Effector memory CD4-positive, alpha-beta T cell (primary cell): Measurements from ENCODE around the gene SNX32.

Source experiments
- DNase-seq, 3 donors: peaks; one replicate each; pipeline ENCODE4 v3.0.0-alpha.2; 2020
- H3K27ac ChIP-seq: 2 replicates; pipeline ENCODE4 v1.7.0; 2013; ENCODE audit warnings: mild to moderate bottlenecking, low read length, moderate library complexity; ENCODE audit not compliant: insufficient read depth, poor library complexity, severe bottlenecking
- H3K27me3 ChIP-seq: replicated peaks from 2 replicates; pipeline ENCODE4 v1.7.0; 2013; ENCODE audit warnings: mild to moderate bottlenecking, low read length; ENCODE audit not compliant: insufficient read depth, control insufficient read depth, poor library complexity, severe bottlenecking
- H3K36me3 ChIP-seq: 2 replicates; pipeline ENCODE4 v1.7.0; 2013; ENCODE audit warnings: mild to moderate bottlenecking, low read length, moderate library complexity; ENCODE audit not compliant: control insufficient read depth, insufficient read depth
- H3K4me1 ChIP-seq: 2 replicates; pipeline ENCODE4 v1.7.0; 2013; ENCODE audit warnings: low read length, mild to moderate bottlenecking; ENCODE audit not compliant: control insufficient read depth, insufficient read depth, poor library complexity, severe bottlenecking
- H3K4me3 ChIP-seq: 2 replicates; pipeline ENCODE4 v1.7.0; 2013; ENCODE audit warnings: low read length, low read depth, mild to moderate bottlenecking; ENCODE audit not compliant: insufficient read depth, poor library complexity, severe bottlenecking
- H3K9me3 ChIP-seq: 2 replicates; pipeline ENCODE4 v1.7.0; 2013; ENCODE audit warnings: mild to moderate bottlenecking, low read length, moderate library complexity; ENCODE audit not compliant: control insufficient read depth

The SNX32 gene

DNA sequence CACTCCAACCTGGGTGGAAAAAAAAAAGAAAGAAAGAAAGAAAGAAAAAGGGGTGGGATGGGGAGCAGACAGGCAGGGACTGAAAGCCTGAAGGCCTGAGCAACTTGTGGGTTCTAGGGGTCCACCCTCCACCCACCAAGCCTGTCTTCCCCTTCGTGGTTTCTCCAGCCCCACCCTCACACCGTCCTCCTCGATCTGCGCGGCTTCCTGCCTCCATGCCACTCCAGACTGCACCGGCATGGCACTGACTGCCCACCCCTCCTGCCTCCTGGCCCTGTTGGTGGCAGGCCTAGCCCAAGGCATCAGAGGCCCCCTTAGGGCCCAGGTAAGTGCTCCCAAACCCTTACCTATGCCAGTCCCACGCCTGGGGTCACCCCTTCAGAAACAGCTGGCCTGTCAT lies 45.9 kb downstream of the SNX32 start, which contains the start of gene CTSW:
Gene CTSW (plus strand): TSS at position 221 of the 400 bp plus-strand sequence. CDS start 18 bp downstream, at position 239.
- H3K4me1 ChIP-seq: peaks cover 26% of the 10 kb centered on the region
- H3K9me3 ChIP-seq: no peaks in the 10 kb centered on the region
- peaks cover 19% of the 10 kb centered on the region for H3K36me3 ChIP-seq
- no peak within 1 kb of the TSS for H3K4me3 ChIP-seq
- H3K27ac ChIP-seq: peak within 1 kb of the TSS; percentile 46
- no peaks in the 10 kb centered on the region for H3K27me3 ChIP-seq
- DNase-seq: no peak

GRCh38 chr11:65880027-65880426 lies 46.3 kb downstream of the SNX32 start:
- peaks cover 31% of the 10 kb centered on the region for H3K4me1 ChIP-seq
- H3K4me3 ChIP-seq: no peak overlapping the region
- no peak for DNase-seq
- H3K36me3 ChIP-seq: peaks cover 20% of the 10 kb centered on the region
- H3K9me3 ChIP-seq: no peaks in the 10 kb centered on the region
- no peaks in the 10 kb centered on the region for H3K27me3 ChIP-seq
- H3K27ac ChIP-seq: peak overlapping the region; percentile 46

DNA sequence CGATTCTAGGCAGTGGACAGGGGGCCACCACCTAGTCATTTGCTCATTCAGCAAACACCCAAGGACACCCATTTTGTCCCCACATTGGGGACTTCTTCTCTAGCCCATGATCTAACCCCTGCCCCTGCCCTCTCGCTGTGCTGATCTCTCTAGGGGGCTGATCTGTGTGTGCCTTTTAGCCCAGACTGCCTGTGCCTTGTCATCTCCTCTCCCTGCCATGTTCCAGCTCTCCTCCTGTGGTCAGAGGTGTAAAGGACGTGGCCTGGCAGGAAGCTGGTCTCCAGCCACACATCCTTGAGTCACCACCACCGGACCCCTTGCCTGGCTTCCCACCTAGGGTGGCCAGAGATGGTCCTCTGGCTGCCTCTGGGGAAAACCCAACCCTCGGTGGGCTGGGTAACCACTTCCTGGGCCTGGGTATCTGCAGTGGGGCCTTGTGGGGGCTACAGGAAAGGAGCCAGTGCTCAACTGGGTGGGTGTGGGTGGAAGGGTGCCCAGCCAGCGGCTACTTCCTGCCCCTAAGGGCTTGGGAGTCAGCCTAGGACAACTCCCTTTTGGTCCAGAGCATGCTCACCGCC lies 47.2 kb downstream of the SNX32 start:
- H3K9me3 ChIP-seq: no peaks in the 10 kb centered on the region
- peaks cover 31% of the 10 kb centered on the region for H3K4me1 ChIP-seq
- peak overlapping the region; percentile 9 for H3K27ac ChIP-seq
- H3K36me3 ChIP-seq: peaks cover 27% of the 10 kb centered on the region
- H3K27me3 ChIP-seq: no peaks in the 10 kb centered on the region
- no peak for DNase-seq
- no peak overlapping the region for H3K4me3 ChIP-seq

GRCh38 chr11:65882120-65883057 lies 48.6 kb downstream of the SNX32 start:
- Histone ChIP-seq H3K27me3 (no peaks in the 10 kb centered on the region), H3K27ac (no peak overlapping the region), H3K9me3 (no peaks in the 10 kb centered on the region), H3K36me3 (peaks cover 27% of the 10 kb centered on the region), H3K4me3 (no peak overlapping the region), H3K4me1 (peaks cover 31% of the 10 kb centered on the region)
- DNase-seq: no peak

DNA sequence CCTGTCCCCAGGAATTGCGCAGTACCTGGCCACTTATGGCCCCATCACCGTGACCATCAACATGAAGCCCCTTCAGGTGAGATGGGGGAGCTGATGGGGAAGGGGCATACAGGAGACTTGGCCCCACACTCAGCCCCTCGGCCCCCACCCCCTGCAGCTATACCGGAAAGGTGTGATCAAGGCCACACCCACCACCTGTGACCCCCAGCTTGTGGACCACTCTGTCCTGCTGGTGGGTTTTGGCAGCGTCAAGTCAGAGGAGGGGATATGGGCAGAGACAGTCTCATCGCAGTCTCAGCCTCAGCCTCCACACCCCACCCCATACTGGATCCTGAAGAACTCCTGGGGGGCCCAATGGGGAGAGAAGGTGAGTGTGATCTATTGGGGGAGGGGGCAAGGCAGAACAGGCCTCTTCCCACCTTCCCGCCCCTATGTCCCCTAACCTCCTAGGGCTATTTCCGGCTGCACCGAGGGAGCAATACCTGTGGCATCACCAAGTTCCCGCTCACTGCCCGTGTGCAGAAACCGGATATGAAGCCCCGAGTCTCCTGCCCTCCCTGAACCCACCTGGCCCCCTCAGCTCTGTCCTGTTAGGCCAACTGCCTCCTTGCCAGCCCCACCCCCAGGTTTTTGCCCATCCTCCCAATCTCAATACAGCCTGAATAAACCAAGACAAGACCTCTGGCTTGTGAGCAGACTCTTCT lies 49.4 kb downstream of the SNX32 start:
- Histone ChIP-seq H3K4me1 (peaks cover 37% of the 10 kb centered on the region), H3K9me3 (no peaks in the 10 kb centered on the region), H3K36me3 (peaks cover 27% of the 10 kb centered on the region), H3K27ac (no peak overlapping the region), H3K4me3 (no peak overlapping the region), H3K27me3 (no peaks in the 10 kb centered on the region)
- DNase-seq: no peak

- Histone ChIP-seq H3K4me3 (no peak overlapping the region), H3K27ac (no peak overlapping the region), H3K4me1 (peaks cover 33% of the 10 kb centered on the region), H3K9me3 (no peaks in the 10 kb centered on the region), H3K36me3 (peaks cover 27% of the 10 kb centered on the region), H3K27me3 (no peaks in the 10 kb centered on the region)
- no peak for DNase-seq
Measured at GRCh38 chr11:65883786-65884715, 50.3 kb downstream of the SNX32 start.

GRCh38 chr11:65884716-65885092 lies 50.9 kb downstream of the SNX32 start:
- H3K4me3 ChIP-seq: no peak overlapping the region
- H3K27ac ChIP-seq: no peak overlapping the region
- peaks cover 27% of the 10 kb centered on the region for H3K36me3 ChIP-seq
- DNase-seq: peak; percentile 65 to 74 (median 67)
- H3K9me3 ChIP-seq: no peaks in the 10 kb centered on the region
- H3K4me1 ChIP-seq: peaks cover 28% of the 10 kb centered on the region
- no peaks in the 10 kb centered on the region for H3K27me3 ChIP-seq

- no peak overlapping the region for H3K27ac ChIP-seq
- DNase-seq: no peak
- peaks cover 27% of the 10 kb centered on the region for H3K36me3 ChIP-seq
- H3K27me3 ChIP-seq: no peaks in the 10 kb centered on the region
- no peak overlapping the region for H3K4me3 ChIP-seq
- no peaks in the 10 kb centered on the region for H3K9me3 ChIP-seq
- H3K4me1 ChIP-seq: peaks cover 29% of the 10 kb centered on the region
Measured at GRCh38 chr11:65885231-65885630, 51.5 kb downstream of the SNX32 start.

GRCh38 chr11:65885808-65886536 lies 52.2 kb downstream of the SNX32 start:
- DNase-seq: no peak
- no peak overlapping the region for H3K4me3 ChIP-seq
- no peaks in the 10 kb centered on the region for H3K9me3 ChIP-seq
- no peak overlapping the region for H3K27ac ChIP-seq
- peaks cover 27% of the 10 kb centered on the region for H3K36me3 ChIP-seq
- peaks cover 22% of the 10 kb centered on the region for H3K4me1 ChIP-seq
- no peaks in the 10 kb centered on the region for H3K27me3 ChIP-seq
